ENCODE measurements around the gene EPX. TPM values are rescaled to one million over a fixed set of nuclear protein-coding genes. Genes with fewer than 3 reads are reported as not detected.

Gene EPX
- total RNA-seq, 6 experiments from 2014 or later = not detected

DNA sequence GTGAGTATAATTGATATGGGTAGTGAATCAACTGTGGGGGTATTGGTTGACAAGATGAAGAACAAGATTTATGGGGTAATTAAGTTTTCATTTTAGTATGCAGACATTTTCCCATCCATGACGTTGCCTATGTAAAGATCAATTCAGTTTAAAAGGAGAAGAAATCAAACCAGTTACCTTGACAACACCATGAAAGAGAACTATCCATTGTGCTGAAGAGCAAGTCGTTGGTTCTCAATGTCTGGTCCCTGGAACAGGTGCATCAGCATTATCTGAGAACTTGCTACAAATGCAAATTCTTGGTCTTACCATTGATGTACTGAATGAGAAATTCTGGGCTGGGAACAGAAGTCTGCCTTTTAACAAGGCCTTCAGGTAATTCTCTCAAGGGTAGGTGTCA, 26.5 kb upstream of the EPX start:
- no peaks in the 10 kb centered on the region for H3K4me1 Mint-ChIP-seq (ENCODE audit: low read depth)
- H3K36me3 Mint-ChIP-seq (ENCODE audit: low read depth) = no peaks in the 10 kb centered on the region
- TF ChIP-seq, protein P1, sequence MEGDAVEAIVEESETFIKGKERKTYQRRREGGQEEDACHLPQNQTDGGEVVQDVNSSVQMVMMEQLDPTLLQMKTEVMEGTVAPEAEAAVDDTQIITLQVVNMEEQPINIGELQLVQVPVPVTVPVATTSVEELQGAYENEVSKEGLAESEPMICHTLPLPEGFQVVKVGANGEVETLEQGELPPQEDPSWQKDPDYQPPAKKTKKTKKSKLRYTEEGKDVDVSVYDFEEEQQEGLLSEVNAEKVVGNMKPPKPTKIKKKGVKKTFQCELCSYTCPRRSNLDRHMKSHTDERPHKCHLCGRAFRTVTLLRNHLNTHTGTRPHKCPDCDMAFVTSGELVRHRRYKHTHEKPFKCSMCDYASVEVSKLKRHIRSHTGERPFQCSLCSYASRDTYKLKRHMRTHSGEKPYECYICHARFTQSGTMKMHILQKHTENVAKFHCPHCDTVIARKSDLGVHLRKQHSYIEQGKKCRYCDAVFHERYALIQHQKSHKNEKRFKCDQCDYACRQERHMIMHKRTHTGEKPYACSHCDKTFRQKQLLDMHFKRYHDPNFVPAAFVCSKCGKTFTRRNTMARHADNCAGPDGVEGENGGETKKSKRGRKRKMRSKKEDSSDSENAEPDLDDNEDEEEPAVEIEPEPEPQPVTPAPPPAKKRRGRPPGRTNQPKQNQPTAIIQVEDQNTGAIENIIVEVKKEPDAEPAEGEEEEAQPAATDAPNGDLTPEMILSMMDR (IDR thresholded peaks at IDR 0.05) = no peak
- H3K9me3 Mint-ChIP-seq = no peaks in the 10 kb centered on the region
- DNase-seq = no peak
- H3K27me3 Mint-ChIP-seq (ENCODE audit: insufficient read depth) = peaks cover 24% of the 10 kb centered on the region
- no peak overlapping the region for H3K27ac Mint-ChIP-seq
- H3K4me3 Mint-ChIP-seq = no peak overlapping the region

DNA sequence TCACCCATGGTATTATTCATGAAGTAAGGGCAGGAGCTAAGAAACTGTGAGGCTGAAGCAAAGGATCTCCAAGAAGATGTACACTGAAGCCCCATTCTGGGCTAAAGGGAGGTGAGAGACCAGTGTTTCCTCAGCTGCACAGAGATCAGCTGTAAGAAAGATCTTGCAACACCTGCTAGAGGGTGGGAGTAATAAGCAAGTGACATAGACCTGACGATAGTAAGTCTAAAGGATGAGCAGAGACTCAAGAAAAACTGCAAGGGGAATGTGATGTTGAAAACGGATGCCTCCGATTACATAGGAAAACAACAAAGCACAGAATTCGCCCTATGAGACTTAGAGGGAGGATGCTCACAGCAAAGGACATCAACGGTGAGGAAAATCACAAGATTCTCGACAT, 25.8 kb upstream of the EPX start, which contains the start of gene OR4D2:
Gene OR4D2 (plus strand): TSS at position 301 of the 400 bp plus-strand sequence. CDS start 2,674 bp downstream, outside the sequence.
- H3K27ac Mint-ChIP-seq = no peak within 1 kb of the TSS
- no peak for DNase-seq
- H3K9me3 Mint-ChIP-seq = no peaks in the 10 kb centered on the region
- H3K27me3 Mint-ChIP-seq (ENCODE audit: insufficient read depth) = peaks cover 21% of the 10 kb centered on the region
- TF ChIP-seq, protein P1 (IDR thresholded peaks at IDR 0.05) = no peak
- no peaks in the 10 kb centered on the region for H3K36me3 Mint-ChIP-seq (ENCODE audit: low read depth)
- H3K4me3 Mint-ChIP-seq = no peak within 1 kb of the TSS
- no peaks in the 10 kb centered on the region for H3K4me1 Mint-ChIP-seq (ENCODE audit: low read depth)

DNA sequence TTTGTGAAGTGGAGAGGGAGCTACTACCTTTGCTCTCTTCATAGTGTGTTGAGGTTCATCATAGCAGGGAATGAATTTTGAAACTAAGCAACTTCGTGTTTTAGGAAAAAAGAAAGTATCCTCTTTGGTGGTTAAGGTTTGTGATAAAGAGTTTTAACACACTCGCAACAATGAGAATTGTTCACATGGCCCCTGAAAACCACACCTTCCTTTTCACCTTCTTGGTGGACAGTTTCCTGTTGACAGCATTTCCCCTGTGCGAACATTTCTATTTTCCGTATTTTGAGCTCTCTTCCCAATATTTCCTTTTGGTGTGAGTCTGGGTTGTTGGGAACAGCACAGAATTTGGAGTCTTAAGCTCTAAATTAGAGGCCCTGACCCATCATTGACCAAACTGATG, 21.9 kb upstream of the EPX start:
- H3K27ac Mint-ChIP-seq = no peak overlapping the region
- no peak for DNase-seq
- TF ChIP-seq, protein P1 (IDR thresholded peaks at IDR 0.05) = no peak
- no peaks in the 10 kb centered on the region for H3K4me1 Mint-ChIP-seq (ENCODE audit: low read depth)
- H3K9me3 Mint-ChIP-seq = no peaks in the 10 kb centered on the region
- peaks cover 25% of the 10 kb centered on the region for H3K27me3 Mint-ChIP-seq (ENCODE audit: insufficient read depth)
- no peaks in the 10 kb centered on the region for H3K36me3 Mint-ChIP-seq (ENCODE audit: low read depth)
- H3K4me3 Mint-ChIP-seq = no peak overlapping the region

DNA sequence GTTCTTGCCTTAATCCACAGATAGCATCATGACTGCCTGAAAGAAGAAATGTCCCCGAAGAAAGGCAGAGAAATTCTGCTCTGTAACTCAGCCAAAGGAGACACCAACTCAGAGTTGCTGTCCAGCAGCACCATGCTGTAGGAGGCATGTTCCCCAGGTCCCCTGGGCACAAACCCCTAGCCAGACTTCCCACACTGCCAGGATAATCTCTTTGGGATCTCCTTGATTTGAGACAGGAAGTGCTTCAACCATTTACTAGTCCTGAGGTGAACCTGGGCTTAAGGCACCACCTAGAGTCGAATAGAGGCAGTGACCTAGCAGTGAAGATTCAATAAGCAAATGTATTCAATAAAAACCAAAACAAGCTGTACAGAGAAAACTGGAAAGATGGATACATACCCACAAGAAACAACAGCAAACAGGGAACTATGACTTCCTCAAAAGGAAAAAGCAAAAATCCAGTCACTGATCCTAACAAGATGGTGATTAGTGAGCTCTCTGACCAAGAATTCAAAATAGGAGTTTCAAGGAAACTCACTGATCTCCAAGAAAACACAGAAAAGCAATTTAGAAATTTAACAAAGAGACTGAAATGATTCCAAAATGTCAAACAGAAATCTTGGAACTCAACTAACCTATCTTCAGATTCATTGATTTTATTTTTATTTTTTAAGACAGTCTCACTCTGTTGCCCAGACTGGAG, 20.0 kb upstream of the EPX start:
- TF ChIP-seq, protein P1 (IDR thresholded peaks at IDR 0.05) = peak; percentile 58
- Mint-ChIP-seq H3K9me3 (no peaks in the 10 kb centered on the region), H3K27me3 (ENCODE audit: insufficient read depth) (peaks cover 26% of the 10 kb centered on the region), H3K36me3 (ENCODE audit: low read depth) (no peaks in the 10 kb centered on the region), H3K4me1 (ENCODE audit: low read depth) (no peaks in the 10 kb centered on the region), H3K4me3 (no peak overlapping the region), H3K27ac (no peak overlapping the region)
- DNase-seq = no peak

DNA sequence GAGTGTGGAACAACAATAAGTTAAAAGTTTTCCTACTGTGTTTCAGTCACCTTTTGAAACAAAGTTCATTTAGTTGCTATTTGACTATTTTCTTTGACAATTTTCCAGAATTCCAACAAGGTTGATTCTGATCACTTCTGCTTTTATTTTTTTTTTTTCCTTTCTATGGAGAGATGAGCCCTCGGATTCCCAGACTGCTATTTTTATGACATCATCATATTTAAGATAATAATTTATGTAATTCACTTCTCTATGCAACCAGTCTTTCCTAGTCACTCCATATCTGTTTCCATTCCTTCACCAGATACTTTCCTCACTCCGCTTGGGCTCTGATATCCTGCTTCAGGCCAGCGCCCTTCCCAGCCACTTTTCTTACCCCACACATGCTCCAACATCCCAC, 17.7 kb upstream of the EPX start:
- peaks cover 25% of the 10 kb centered on the region for H3K27me3 Mint-ChIP-seq (ENCODE audit: insufficient read depth)
- no peak for DNase-seq
- H3K9me3 Mint-ChIP-seq = no peaks in the 10 kb centered on the region
- H3K4me1 Mint-ChIP-seq (ENCODE audit: low read depth) = no peaks in the 10 kb centered on the region
- no peaks in the 10 kb centered on the region for H3K36me3 Mint-ChIP-seq (ENCODE audit: low read depth)
- TF ChIP-seq, protein P1 (IDR thresholded peaks at IDR 0.05) = no peak
- H3K27ac Mint-ChIP-seq = no peak overlapping the region
- no peak overlapping the region for H3K4me3 Mint-ChIP-seq
